ENCODE measurements around the gene ERG28. TPM values are rescaled to one million over a fixed set of nuclear protein-coding genes. Genes with fewer than 3 reads are reported as not detected.

ERG28 gene
- total RNA-seq, 1 experiment from 2014 or later = 36.1 TPM

DNA sequence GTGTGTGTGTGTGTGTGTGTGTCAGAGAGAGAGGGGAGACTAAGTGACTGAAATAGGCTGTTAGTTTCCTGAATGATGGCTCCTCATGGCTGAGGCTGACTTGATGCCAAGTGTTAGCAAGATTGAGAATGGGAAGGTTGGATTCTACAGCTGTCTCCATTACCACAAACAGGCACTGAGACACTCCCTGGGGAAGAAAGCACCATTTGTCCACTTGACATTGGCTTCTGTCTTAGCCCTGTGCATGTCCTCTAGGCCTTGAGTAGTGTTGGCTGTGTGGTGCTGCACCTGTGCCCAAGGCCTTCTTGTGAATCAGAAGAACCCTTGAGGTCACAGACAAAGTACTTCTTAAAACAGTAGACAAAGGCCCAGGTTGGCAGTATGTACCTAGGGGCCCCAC lies 15.6 kb downstream of the ERG28 start:
- Mint-ChIP-seq H3K4me3 (ENCODE audit: unreplicated experiment) (no peak overlapping the region), H3K36me3 (ENCODE audit: insufficient read depth, unreplicated experiment) (peaks cover 12% of the 10 kb centered on the region), H3K9me3 (ENCODE audit: unreplicated experiment) (peaks cover 8% of the 10 kb centered on the region), H3K4me1 (ENCODE audit: low read depth, unreplicated experiment) (peaks cover 22% of the 10 kb centered on the region), H3K27me3 (ENCODE audit: insufficient read depth, unreplicated experiment) (no peaks in the 10 kb centered on the region), H3K27ac (ENCODE audit: unreplicated experiment) (no peak overlapping the region)
- Histone ChIP-seq H3K27me3 (replicated peaks; ENCODE audit: control insufficient read depth, insufficient read depth, low read length) (no peaks in the 10 kb centered on the region), H3K36me3 (ENCODE audit: control insufficient read depth, insufficient read depth, low read length) (no peaks in the 10 kb centered on the region), H3K4me3 (ENCODE audit: low read depth, low read length) (no peak overlapping the region), H3K9me3 (no peaks in the 10 kb centered on the region), H3K4me1 (peaks cover 42% of the 10 kb centered on the region)
- intact Hi-C loops (cut with micrococcal nuclease; ENCODE audit: unreplicated experiment) = no loop called here
- BruUV-seq (replicated peaks) = no TSS peak
- TF ChIP-seq CTCF (IDR thresholded peaks at IDR 0.05; ENCODE audit: insufficient read depth in 1 of 2, low read depth in 1 of 2, low read length in 1 of 2, severe bottlenecking in 1 of 2, unreplicated experiment in 1 of 2) = no peak
- ChIA-PET POLR2A (no interaction called here), CTCF (no interaction called here)
- no peak for DNase-seq

DNA sequence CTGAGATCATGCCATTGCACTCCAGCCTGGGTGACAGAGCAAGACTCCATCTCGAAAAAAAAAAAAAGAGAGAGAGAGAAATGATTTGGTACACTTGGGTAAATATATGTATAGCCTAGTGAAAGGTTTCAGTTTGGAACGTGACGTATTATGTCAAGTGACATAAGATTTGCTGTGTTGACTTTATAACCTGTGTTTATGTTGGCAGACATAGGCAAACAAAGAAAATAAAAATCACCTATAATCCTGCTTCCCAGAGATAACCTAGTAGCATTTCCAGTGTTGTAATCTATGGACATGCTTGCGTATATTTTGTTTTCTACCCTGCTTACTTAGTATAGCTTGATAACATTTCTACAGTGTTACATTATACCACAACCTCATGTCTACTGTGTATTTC lies 16.7 kb downstream of the ERG28 start:
- TF ChIP-seq CTCF (IDR thresholded peaks at IDR 0.05; ENCODE audit: insufficient read depth in 1 of 2, low read depth in 1 of 2, low read length in 1 of 2, severe bottlenecking in 1 of 2, unreplicated experiment in 1 of 2) = no peak
- no peak overlapping the region for H3K4me3 Mint-ChIP-seq (ENCODE audit: unreplicated experiment)
- H3K27ac Mint-ChIP-seq (ENCODE audit: unreplicated experiment) = no peak overlapping the region
- no peaks in the 10 kb centered on the region for H3K9me3 Mint-ChIP-seq (ENCODE audit: unreplicated experiment)
- Histone ChIP-seq H3K4me1 (peaks cover 32% of the 10 kb centered on the region), H3K4me3 (ENCODE audit: low read depth, low read length) (no peak overlapping the region), H3K36me3 (ENCODE audit: control insufficient read depth, insufficient read depth, low read length) (no peaks in the 10 kb centered on the region), H3K9me3 (no peaks in the 10 kb centered on the region), H3K27me3 (replicated peaks; ENCODE audit: control insufficient read depth, insufficient read depth, low read length) (no peaks in the 10 kb centered on the region)
- DNase-seq = no peak
- CTCF ChIA-PET = interaction anchor here (0.9 kb wide), 1 partner anchor 66 kb away, joined by 4 read pairs; no protein-coding TSS in a partner anchor
- peaks cover 6% of the 10 kb centered on the region for H3K36me3 Mint-ChIP-seq (ENCODE audit: insufficient read depth, unreplicated experiment)
- intact Hi-C loops (cut with micrococcal nuclease; ENCODE audit: unreplicated experiment) = no loop called here
- peaks cover 15% of the 10 kb centered on the region for H3K4me1 Mint-ChIP-seq (ENCODE audit: low read depth, unreplicated experiment)
- POLR2A ChIA-PET = no interaction called here
- no TSS peak for BruUV-seq (replicated peaks)
- no peaks in the 10 kb centered on the region for H3K27me3 Mint-ChIP-seq (ENCODE audit: insufficient read depth, unreplicated experiment)

- H3K27me3 ChIP-seq (replicated peaks; ENCODE audit: control insufficient read depth, insufficient read depth, low read length) = no peaks in the 10 kb centered on the region
- no peaks in the 10 kb centered on the region for H3K4me1 Mint-ChIP-seq (ENCODE audit: low read depth, unreplicated experiment)
- ChIA-PET POLR2A (no interaction called here), CTCF (no interaction called here)
- no peaks in the 10 kb centered on the region for H3K9me3 Mint-ChIP-seq (ENCODE audit: unreplicated experiment)
- peaks cover 6% of the 10 kb centered on the region for H3K36me3 Mint-ChIP-seq (ENCODE audit: insufficient read depth, unreplicated experiment)
- H3K4me3 ChIP-seq (ENCODE audit: low read depth, low read length) = no peak overlapping the region
- H3K27ac Mint-ChIP-seq (ENCODE audit: unreplicated experiment) = no peak overlapping the region
- no peak for DNase-seq
- H3K4me1 ChIP-seq = peaks cover 1% of the 10 kb centered on the region; the same call in 1 of the 2 replicates
- BruUV-seq (replicated peaks) = no TSS peak
- TF ChIP-seq CTCF (IDR thresholded peaks at IDR 0.05; ENCODE audit: insufficient read depth in 1 of 2, low read depth in 1 of 2, low read length in 1 of 2, severe bottlenecking in 1 of 2, unreplicated experiment in 1 of 2) = no peak
- no peaks in the 10 kb centered on the region for H3K9me3 ChIP-seq
- H3K4me3 Mint-ChIP-seq (ENCODE audit: unreplicated experiment) = no peak overlapping the region
- H3K27me3 Mint-ChIP-seq (ENCODE audit: insufficient read depth, unreplicated experiment) = no peaks in the 10 kb centered on the region
- intact Hi-C loops (cut with micrococcal nuclease; ENCODE audit: unreplicated experiment) = no loop called here
- H3K36me3 ChIP-seq (ENCODE audit: control insufficient read depth, insufficient read depth, low read length) = no peaks in the 10 kb centered on the region
Observed at GRCh38 chr14:75640876-75641275, 19.8 kb downstream of the ERG28 start.

All from Caco-2 (cell line).